H9 (cell line): ENCODE data around the gene CEMIP. TPM values are rescaled to one million over a fixed set of nuclear protein-coding genes. Genes with fewer than 3 reads are reported as not detected.

Source experiments
- DNase-seq: peaks from one replicate; pipeline ENCODE4 v3.0.0-alpha.2; 2017
- H2AFZ ChIP-seq: one replicate; pipeline ENCODE4 v1.6.1; 2013; ENCODE audit warnings: mild to moderate bottlenecking, low read length, control low read depth, moderate library complexity
- H2AK5ac ChIP-seq: 2 replicates; pipeline ENCODE4 v1.6.1; 2013; ENCODE audit warnings: low read length, control low read depth, mixed read lengths; ENCODE audit not compliant: insufficient read length
- H2BK120ac ChIP-seq: one replicate; pipeline ENCODE4 v1.6.1; 2013; ENCODE audit warnings: low read depth, mild to moderate bottlenecking, low read length, control low read depth, inconsistent platforms; ENCODE audit not compliant: poor library complexity, severe bottlenecking
- H2BK12ac ChIP-seq: 2 replicates; pipeline ENCODE4 v1.6.1; 2013; ENCODE audit warnings: low read length, control low read depth, mixed read lengths, low read depth; ENCODE audit not compliant: insufficient read length
- H2BK15ac ChIP-seq: 2 replicates; pipeline ENCODE4 v1.6.1; 2013; ENCODE audit warnings: low read depth, low read length, control low read depth
- H2BK20ac ChIP-seq: one replicate; pipeline ENCODE4 v1.6.1; 2013; ENCODE audit warnings: low read depth, mild to moderate bottlenecking, low read length, control low read depth, inconsistent platforms; ENCODE audit not compliant: poor library complexity, severe bottlenecking
- H2BK5ac ChIP-seq: 2 replicates; pipeline ENCODE4 v1.6.1; 2013; ENCODE audit warnings: low read length, control low read depth, mixed read lengths; ENCODE audit not compliant: insufficient read length
- H3K14ac ChIP-seq: 2 replicates; pipeline ENCODE4 v1.6.1; 2013; ENCODE audit warnings: low read length, control low read depth; ENCODE audit not compliant: insufficient read depth
- H3K18ac ChIP-seq: 2 replicates; pipeline ENCODE4 v1.6.1; 2013; ENCODE audit warnings: low read depth, mild to moderate bottlenecking, mixed read lengths, low read length, control low read depth; ENCODE audit not compliant: insufficient read length
- H3K23ac ChIP-seq: 2 replicates; pipeline ENCODE4 v1.6.1; 2013; ENCODE audit warnings: low read length, control low read depth, mixed read lengths, low read depth; ENCODE audit not compliant: insufficient read length
- H3K23me2 ChIP-seq: 2 replicates; pipeline ENCODE4 v1.6.1; 2013; ENCODE audit warnings: low read depth, mild to moderate bottlenecking, mixed read lengths, low read length, control low read depth; ENCODE audit not compliant: insufficient read length, poor library complexity, severe bottlenecking
- H3K27ac ChIP-seq: 2 replicates; pipeline ENCODE4 v1.5.1; 2013; ENCODE audit warnings: low read length, control low read depth, mixed read lengths, low read depth; ENCODE audit not compliant: insufficient read length
- H3K27me3 ChIP-seq: 2 replicates; pipeline ENCODE4 v1.6.1; 2013; ENCODE audit warnings: low read length, control low read depth, inconsistent platforms; ENCODE audit not compliant: insufficient read depth
- H3K4ac ChIP-seq: 2 replicates; pipeline ENCODE4 v1.6.1; 2013; ENCODE audit warnings: low read depth, mild to moderate bottlenecking, control low read depth, inconsistent platforms, low read length, moderate library complexity
- H3K4me1 ChIP-seq: 2 replicates; pipeline ENCODE4 v1.6.1; 2013; ENCODE audit warnings: low read length, control low read depth, inconsistent platforms; ENCODE audit not compliant: insufficient read depth
- H3K4me2 ChIP-seq: 2 replicates; pipeline ENCODE4 v1.6.1; 2013; ENCODE audit warnings: low read length, control low read depth, mixed read lengths; ENCODE audit not compliant: insufficient read length, insufficient read depth
- H3K56ac ChIP-seq: 2 replicates; pipeline ENCODE4 v1.6.1; 2013; ENCODE audit warnings: low read depth, mild to moderate bottlenecking, mixed read lengths, low read length, control low read depth; ENCODE audit not compliant: insufficient read length
- H3K79me1 ChIP-seq: 2 replicates; pipeline ENCODE4 v1.6.1; 2013; ENCODE audit warnings: low read depth, mild to moderate bottlenecking, moderate library complexity, low read length, control low read depth, inconsistent platforms; ENCODE audit not compliant: insufficient read depth, poor library complexity, severe bottlenecking
- H3K79me2 ChIP-seq: 2 replicates; pipeline ENCODE4 v1.6.1; 2013; ENCODE audit warnings: low read length, control low read depth, inconsistent platforms; ENCODE audit not compliant: insufficient read depth
- H3K9ac ChIP-seq: 2 replicates; pipeline ENCODE4 v1.6.1; 2013; ENCODE audit warnings: low read length, control low read depth, mixed read lengths; ENCODE audit not compliant: insufficient read length; ENCODE audit errors: extremely low read depth
- H3K9me3 ChIP-seq: one replicate; pipeline ENCODE4 v1.6.1; 2013; ENCODE audit warnings: low read depth, low read length, inconsistent platforms; ENCODE audit not compliant: control insufficient read depth
- H3T11ph ChIP-seq: one replicate; pipeline ENCODE4 v1.6.1; 2013; ENCODE audit warnings: mild to moderate bottlenecking, low read length, control low read depth, inconsistent platforms
- H4K20me1 ChIP-seq: one replicate; pipeline ENCODE4 v1.6.1; 2013; ENCODE audit not compliant: control insufficient read depth, insufficient read length, insufficient read depth
- H4K5ac ChIP-seq: 2 replicates; pipeline ENCODE4 v1.6.1; 2013; ENCODE audit warnings: low read depth, mild to moderate bottlenecking, mixed read lengths, low read length, control low read depth; ENCODE audit not compliant: insufficient read length
- H4K8ac ChIP-seq: replicated peaks from 2 replicates; pipeline ENCODE4 v1.6.1; 2013; ENCODE audit warnings: low read length, control low read depth, mixed read lengths, low read depth; ENCODE audit not compliant: insufficient read length
- H4K91ac ChIP-seq: 2 replicates; pipeline ENCODE4 v1.6.1; 2013; ENCODE audit warnings: low read depth, mild to moderate bottlenecking, moderate library complexity, mixed read lengths, low read length, control low read depth; ENCODE audit not compliant: insufficient read length
- H3K27ac Mint-ChIP-seq, 3 experiments: 2 replicates in 2 of 3; 3 replicates in 1 of 3; pipeline ENCODE4 v1.8.0; 2020 to 2021; ENCODE audit warnings: mixed read lengths in 3 of 3, mild to moderate bottlenecking in 1 of 3, moderate library complexity in 1 of 3
- H3K27me3 Mint-ChIP-seq: 2 replicates; pipeline ENCODE4 v1.8.0; 2021; ENCODE audit warnings: low read depth, mild to moderate bottlenecking, moderate library complexity, mixed read lengths
- H3K36me3 Mint-ChIP-seq, 3 experiments: 2 replicates in 2 of 3; 3 replicates in 1 of 3; pipeline ENCODE4 v1.8.0; 2020 to 2021; ENCODE audit warnings: low read depth in 3 of 3, mixed read lengths in 3 of 3; ENCODE audit not compliant: insufficient read depth in 1 of 3
- H3K4me1 Mint-ChIP-seq, 2 experiments: 2 replicates each; pipeline ENCODE4 v1.8.0; 2020; ENCODE audit warnings: mixed read lengths in 2 of 2
- H3K4me3 Mint-ChIP-seq, 2 experiments: 2 replicates in 1 of 2; 3 replicates in 1 of 2; pipeline ENCODE4 v1.8.0; 2020 to 2021; ENCODE audit warnings: mild to moderate bottlenecking in 2 of 2, mixed read lengths in 2 of 2, moderate library complexity in 1 of 2
- H3K9me3 Mint-ChIP-seq, 2 experiments: 2 replicates in 1 of 2; 3 replicates in 1 of 2; pipeline ENCODE4 v1.8.0; 2020; ENCODE audit warnings: mild to moderate bottlenecking in 2 of 2, mixed read lengths in 2 of 2, moderate library complexity in 1 of 2
- WGBS: extraction: QIAGEN DNeasy Blood & Tissue Kit; methylation state at CpG from one replicate; pipeline ENCODE4 v1.1.7; 2013; ENCODE audit warnings: missing lambda C conversion rate, low lambda C conversion rate, mixed read lengths; ENCODE audit not compliant: insufficient read length; ENCODE audit errors: extremely low coverage; 5-methylcytosine and 5-hydroxymethylcytosine counted together
- total RNA-seq: library from RNA; stranded (reverse); gene quantifications from 2 replicates; pipeline ENCODE4 v1.2.1, GENCODE V29; 2021
- TF ChIP-seq, protein P1 (sequence below): fragments of 200-600 bp; sonication (generic); conservative IDR thresholded peaks from 3 replicates; pipeline ENCODE4 v1.8.0; 2021; ENCODE audit warnings: antibody characterized with exemption, mild to moderate bottlenecking

CEMIP gene
- total RNA-seq, 1 experiment from 2014 or later = 0.09 TPM

DNA sequence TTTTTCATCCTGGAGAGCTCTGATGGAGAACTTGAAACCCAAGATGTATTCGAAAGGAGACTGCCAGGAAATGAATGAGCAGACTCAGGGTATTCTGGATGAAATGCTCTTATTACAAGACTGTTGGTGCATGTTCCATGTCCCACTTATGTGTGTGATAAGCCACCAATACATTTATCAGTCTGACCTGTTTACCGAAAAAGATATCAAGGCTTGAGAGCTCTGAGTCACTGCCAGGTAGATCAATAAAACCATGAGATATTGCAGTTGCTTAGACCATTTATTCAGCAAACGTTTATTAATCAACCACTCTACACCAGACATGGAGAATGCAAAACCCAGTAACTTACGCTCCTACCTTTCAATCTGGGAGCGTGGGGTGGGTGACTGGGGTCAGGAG is 17.2 kb downstream of the CEMIP start:
- Histone ChIP-seq H3K18ac (no peak overlapping the region), H3K9me3 (no peaks in the 10 kb centered on the region), H4K8ac (no peak overlapping the region), H2BK120ac (no peak overlapping the region), H4K5ac (no peak overlapping the region), H3K4me1 (no peaks in the 10 kb centered on the region), H2BK12ac (no peak overlapping the region), H3K9ac (no peak overlapping the region), H3K4me2 (no peak overlapping the region), H3K14ac (no peak overlapping the region), H2BK20ac (no peak overlapping the region), H3K4ac (no peak overlapping the region), H2AK5ac (no peak overlapping the region), H4K91ac (no peak overlapping the region), H2BK15ac (no peak overlapping the region), H3K27ac (no peak overlapping the region), H3K23me2 (no peaks in the 10 kb centered on the region), H2AFZ (no peak overlapping the region), H3K23ac (no peak overlapping the region), H3K79me1 (no peaks in the 10 kb centered on the region), H3T11ph (no peak overlapping the region), H2BK5ac (no peak overlapping the region), H3K27me3 (no peaks in the 10 kb centered on the region), H4K20me1 (no peaks in the 10 kb centered on the region), H3K56ac (no peak overlapping the region), H3K79me2 (no peaks in the 10 kb centered on the region)
- no peak for DNase-seq
- H3K9me3 Mint-ChIP-seq = no peaks in the 10 kb centered on the region
- no peak overlapping the region for H3K27ac Mint-ChIP-seq
- no CpG with 5 or more reads among the region's 5 CpGs for WGBS
- no peak overlapping the region for H3K4me3 Mint-ChIP-seq
- H3K27me3 Mint-ChIP-seq = peaks cover 8% of the 10 kb centered on the region
- H3K36me3 Mint-ChIP-seq = no peaks in the 10 kb centered on the region
- no peaks in the 10 kb centered on the region for H3K4me1 Mint-ChIP-seq
- TF ChIP-seq, protein P1, sequence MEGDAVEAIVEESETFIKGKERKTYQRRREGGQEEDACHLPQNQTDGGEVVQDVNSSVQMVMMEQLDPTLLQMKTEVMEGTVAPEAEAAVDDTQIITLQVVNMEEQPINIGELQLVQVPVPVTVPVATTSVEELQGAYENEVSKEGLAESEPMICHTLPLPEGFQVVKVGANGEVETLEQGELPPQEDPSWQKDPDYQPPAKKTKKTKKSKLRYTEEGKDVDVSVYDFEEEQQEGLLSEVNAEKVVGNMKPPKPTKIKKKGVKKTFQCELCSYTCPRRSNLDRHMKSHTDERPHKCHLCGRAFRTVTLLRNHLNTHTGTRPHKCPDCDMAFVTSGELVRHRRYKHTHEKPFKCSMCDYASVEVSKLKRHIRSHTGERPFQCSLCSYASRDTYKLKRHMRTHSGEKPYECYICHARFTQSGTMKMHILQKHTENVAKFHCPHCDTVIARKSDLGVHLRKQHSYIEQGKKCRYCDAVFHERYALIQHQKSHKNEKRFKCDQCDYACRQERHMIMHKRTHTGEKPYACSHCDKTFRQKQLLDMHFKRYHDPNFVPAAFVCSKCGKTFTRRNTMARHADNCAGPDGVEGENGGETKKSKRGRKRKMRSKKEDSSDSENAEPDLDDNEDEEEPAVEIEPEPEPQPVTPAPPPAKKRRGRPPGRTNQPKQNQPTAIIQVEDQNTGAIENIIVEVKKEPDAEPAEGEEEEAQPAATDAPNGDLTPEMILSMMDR = no peak
